Mesendoderm (in vitro differentiated cells): ENCODE results near the gene OR56B1. TPM values are rescaled to one million over a fixed set of nuclear protein-coding genes. Genes with fewer than 3 reads are reported as not detected.

Experiments
- DNase-seq: peaks from one replicate; pipeline ENCODE4 v3.0.0; 2013
- H2AK5ac ChIP-seq: 2 replicates; pipeline ENCODE4 v1.6.1; 2013; ENCODE audit warnings: low read length, inconsistent platforms
- H2BK120ac ChIP-seq: 2 replicates; pipeline ENCODE4 v1.6.1; 2013; ENCODE audit warnings: low read depth, mild to moderate bottlenecking, low read length, moderate library complexity, mixed read lengths
- H2BK15ac ChIP-seq: replicated peaks from 2 replicates; pipeline ENCODE4 v1.6.1; 2013; ENCODE audit warnings: low read depth, mild to moderate bottlenecking, moderate library complexity
- H2BK5ac ChIP-seq: 2 replicates; pipeline ENCODE4 v1.6.1; 2013; ENCODE audit warnings: low read length, inconsistent platforms
- H3K18ac ChIP-seq: 2 replicates; pipeline ENCODE4 v1.6.1; 2013; ENCODE audit warnings: mild to moderate bottlenecking, low read length, mixed read lengths
- H3K23ac ChIP-seq: one replicate; pipeline ENCODE4 v1.6.1; 2013; ENCODE audit warnings: low read length
- H3K27ac ChIP-seq: 2 replicates; pipeline ENCODE4 v1.5.1; 2013; ENCODE audit warnings: low read depth, mild to moderate bottlenecking, inconsistent platforms, low read length, moderate library complexity
- H3K27me3 ChIP-seq: 2 replicates; pipeline ENCODE4 v1.6.1; 2013; ENCODE audit warnings: low read length, control low read depth, mild to moderate bottlenecking, inconsistent platforms; ENCODE audit not compliant: insufficient read depth, poor library complexity
- H3K36me3 ChIP-seq: 2 replicates; pipeline ENCODE4 v1.6.1; 2013; ENCODE audit warnings: low read length, inconsistent platforms; ENCODE audit not compliant: control insufficient read depth, insufficient read depth
- H3K4ac ChIP-seq: one replicate; pipeline ENCODE4 v1.6.1; 2013; ENCODE audit warnings: low read depth, mild to moderate bottlenecking, low read length, moderate library complexity
- H3K4me1 ChIP-seq: 2 replicates; pipeline ENCODE4 v1.6.1; 2013; ENCODE audit warnings: low read depth, low read length, inconsistent platforms; ENCODE audit not compliant: control insufficient read depth
- H3K4me2 ChIP-seq: 2 replicates; pipeline ENCODE4 v1.6.1; 2013; ENCODE audit warnings: low read length
- H3K4me3 ChIP-seq: 2 replicates; pipeline ENCODE4 v1.5.1; 2013; ENCODE audit warnings: mild to moderate bottlenecking, low read length
- H3K56ac ChIP-seq: one replicate; pipeline ENCODE4 v1.6.1; 2013; ENCODE audit warnings: low read length
- H3K79me1 ChIP-seq: 2 replicates; pipeline ENCODE4 v1.6.1; 2013; ENCODE audit warnings: low read length, inconsistent platforms
- H3K79me2 ChIP-seq: 2 replicates; pipeline ENCODE4 v1.6.1; 2013; ENCODE audit warnings: mild to moderate bottlenecking, low read length; ENCODE audit not compliant: control insufficient read depth, insufficient read depth
- H3K9ac ChIP-seq: 2 replicates; pipeline ENCODE4 v1.6.1; 2013; ENCODE audit warnings: low read length, inconsistent platforms
- H4K5ac ChIP-seq: one replicate; pipeline ENCODE4 v1.6.1; 2013; ENCODE audit warnings: low read length
- H4K8ac ChIP-seq: one replicate; pipeline ENCODE4 v1.6.1; 2013; ENCODE audit warnings: low read depth, mild to moderate bottlenecking, control low read depth, low read length, moderate library complexity
- WGBS: extraction: QIAGEN DNeasy Blood & Tissue Kit; methylation state at CpG from one replicate; pipeline ENCODE4 v1.1.7; 2013; ENCODE audit warnings: low lambda C conversion rate, missing lambda C conversion rate; ENCODE audit not compliant: insufficient coverage; ENCODE audit errors: extremely low coverage; 5-methylcytosine and 5-hydroxymethylcytosine counted together
- polyA plus RNA-seq, 2 experiments: library from polyadenylated mRNA; stranded (reverse); fragments of 200-250 nt; gene quantifications; one replicate each; pipeline ENCODE4 v1.2.3, GENCODE V29; 2013

Gene OR56B1
- polyA plus RNA-seq (2013, experiment 1 of 2): not detected
- polyA plus RNA-seq (2013, experiment 2 of 2): not detected

- H3K9ac ChIP-seq: no peak within 1 kb of the TSS
- no peak within 1 kb of the TSS for H3K18ac ChIP-seq
- no peaks in the 10 kb centered on the region for H3K27me3 ChIP-seq
- no peak within 1 kb of the TSS for H3K23ac ChIP-seq
- H2BK15ac ChIP-seq: no peak within 1 kb of the TSS
- H3K79me1 ChIP-seq: no peaks in the 10 kb centered on the region
- no peak for DNase-seq
- no peaks in the 10 kb centered on the region for H3K36me3 ChIP-seq
- H3K27ac ChIP-seq: no peak within 1 kb of the TSS
- no peaks in the 10 kb centered on the region for H3K79me2 ChIP-seq
- H3K4me1 ChIP-seq: no peaks in the 10 kb centered on the region
- WGBS: no CpG with 5 or more reads among the region's 1 CpG
- H2BK5ac ChIP-seq: no peak within 1 kb of the TSS
- no peak within 1 kb of the TSS for H4K5ac ChIP-seq
- no peak within 1 kb of the TSS for H3K56ac ChIP-seq
- H2BK120ac ChIP-seq: no peak within 1 kb of the TSS
- H3K4me3 ChIP-seq: no peak within 1 kb of the TSS
- H3K4me2 ChIP-seq: no peak within 1 kb of the TSS
- no peak within 1 kb of the TSS for H3K4ac ChIP-seq
- no peak within 1 kb of the TSS for H2AK5ac ChIP-seq
- no peak within 1 kb of the TSS for H4K8ac ChIP-seq
Measured at GRCh38 chr11:5736396-5736795, at the start of gene OR56B1. TSS of gene OR56B1 (plus strand) at chr11:5736448. CDS start at chr11:5736517, 69 bp downstream.

DNA sequence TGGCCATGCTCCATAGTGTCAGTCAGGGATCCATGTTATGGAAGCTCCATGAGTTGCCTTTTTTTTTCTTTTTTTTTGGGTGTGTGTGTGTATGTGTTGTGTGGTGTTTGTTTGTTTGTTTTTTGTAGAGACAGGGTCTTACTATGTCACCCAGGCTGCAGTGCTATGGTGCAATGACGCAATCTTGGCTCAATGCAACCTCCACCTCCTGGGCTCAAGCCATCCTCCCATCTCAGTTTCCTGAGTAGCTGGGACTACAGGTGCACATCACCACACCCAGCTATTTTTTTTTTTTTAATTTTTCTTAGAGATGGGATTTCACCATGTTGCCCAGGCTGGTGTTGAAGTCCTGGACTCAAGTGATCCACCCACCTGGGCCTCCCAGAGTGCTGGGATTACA is 47.8 kb upstream of the OR56B1 start:
- H3K4me2 ChIP-seq: no peak overlapping the region
- H2BK120ac ChIP-seq: no peak overlapping the region
- no peak overlapping the region for H3K56ac ChIP-seq
- DNase-seq: no peak
- no peak overlapping the region for H3K18ac ChIP-seq
- no peak overlapping the region for H4K8ac ChIP-seq
- H3K36me3 ChIP-seq: no peaks in the 10 kb centered on the region
- no peak overlapping the region for H3K9ac ChIP-seq
- no peak overlapping the region for H2BK5ac ChIP-seq
- no peak overlapping the region for H2BK15ac ChIP-seq
- H3K4me1 ChIP-seq: peaks cover 2% of the 10 kb centered on the region
- no peaks in the 10 kb centered on the region for H3K27me3 ChIP-seq
- no peak overlapping the region for H2AK5ac ChIP-seq
- no peak overlapping the region for H3K4me3 ChIP-seq
- no peak overlapping the region for H3K23ac ChIP-seq
- no peak overlapping the region for H3K27ac ChIP-seq
- no peaks in the 10 kb centered on the region for H3K79me2 ChIP-seq
- H3K4ac ChIP-seq: no peak overlapping the region
- no CpG with 5 or more reads among the region's 1 CpG for whole genome bisulfite sequencing
- H3K79me1 ChIP-seq: no peaks in the 10 kb centered on the region
- H4K5ac ChIP-seq: no peak overlapping the region

DNA sequence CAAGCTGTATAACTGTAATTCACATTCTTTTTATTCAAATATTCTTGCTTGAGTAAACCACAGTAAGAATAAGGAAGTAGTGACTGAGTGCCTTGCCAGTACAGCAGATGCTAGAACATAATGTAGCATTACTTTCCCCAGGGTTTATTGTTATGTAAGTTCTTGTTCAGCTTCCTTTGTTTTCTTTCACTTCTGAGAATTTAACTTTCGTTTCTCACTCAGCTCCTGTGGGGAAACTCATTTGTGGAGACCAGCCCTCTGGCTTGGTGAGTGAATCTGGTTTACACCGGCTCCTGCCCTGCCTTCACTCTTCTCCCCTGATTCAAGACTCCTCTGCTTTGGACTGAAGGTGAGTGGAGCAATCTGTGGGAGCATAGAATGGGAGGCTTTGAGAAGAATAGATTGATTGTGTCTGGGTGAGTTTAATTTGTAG is 46.7 kb upstream of the OR56B1 start, which contains the start of gene TRIM22:
Gene TRIM22 (plus strand): TSS at position 240 of the 433 bp plus-strand sequence. CDS start 6,443 bp downstream, outside the sequence.
- Histone ChIP-seq H4K5ac (no peak within 1 kb of the TSS), H2BK120ac (peak within 1 kb of the TSS; percentile 13), H3K4me1 (peaks cover 2% of the 10 kb centered on the region), H3K4me3 (no peak within 1 kb of the TSS), H3K56ac (peak within 1 kb of the TSS; percentile 54), H3K27me3 (no peaks in the 10 kb centered on the region), H4K8ac (no peak within 1 kb of the TSS), H2BK5ac (peak within 1 kb of the TSS; percentile 25), H3K79me1 (no peaks in the 10 kb centered on the region), H3K4ac (peak within 1 kb of the TSS; percentile 21), H2AK5ac (no peak within 1 kb of the TSS), H3K9ac (no peak within 1 kb of the TSS), H3K36me3 (no peaks in the 10 kb centered on the region), H3K4me2 (no peak within 1 kb of the TSS), H2BK15ac (no peak within 1 kb of the TSS), H3K79me2 (no peaks in the 10 kb centered on the region), H3K27ac (no peak within 1 kb of the TSS), H3K18ac (peak within 1 kb of the TSS; percentile 11), H3K23ac (no peak within 1 kb of the TSS)
- no CpG with 5 or more reads among the region's 2 CpGs for WGBS
- DNase-seq: peak; percentile 17

GRCh38 chr11:5690216-5690615 is 46.0 kb upstream of the OR56B1 start:
- DNase-seq: peak; percentile 15
- H3K4me1 ChIP-seq: peaks cover 2% of the 10 kb centered on the region

GRCh38 chr11:5690736-5691135 is 45.5 kb upstream of the OR56B1 start:
- DNase-seq: no peak
- H3K4me3 ChIP-seq: no peak overlapping the region

More at GRCh38 chr11:5690216-5690615, 46.0 kb upstream of the OR56B1 start:
- no peak overlapping the region for H3K4me3 ChIP-seq
- no peak overlapping the region for H4K5ac ChIP-seq
- H3K4me2 ChIP-seq: no peak overlapping the region
- H2BK15ac ChIP-seq: no peak overlapping the region
- H3K23ac ChIP-seq: no peak overlapping the region
- no peak overlapping the region for H2BK5ac ChIP-seq
- peak overlapping the region; percentile 11 for H3K18ac ChIP-seq
- H3K79me1 ChIP-seq: no peaks in the 10 kb centered on the region
- no peak overlapping the region for H3K27ac ChIP-seq
- H3K56ac ChIP-seq: no peak overlapping the region
- no peaks in the 10 kb centered on the region for H3K36me3 ChIP-seq
- no CpG with 5 or more reads among the region's 5 CpGs for WGBS
- H4K8ac ChIP-seq: no peak overlapping the region
- H3K79me2 ChIP-seq: no peaks in the 10 kb centered on the region
- H2AK5ac ChIP-seq: no peak overlapping the region
- no peak overlapping the region for H2BK120ac ChIP-seq
- no peak overlapping the region for H3K9ac ChIP-seq
- no peaks in the 10 kb centered on the region for H3K27me3 ChIP-seq
- H3K4ac ChIP-seq: peak overlapping the region; percentile 21

More at GRCh38 chr11:5690736-5691135, 45.5 kb upstream of the OR56B1 start:
- H3K27ac ChIP-seq: no peak overlapping the region
- WGBS: no CpG with 5 or more reads among the region's 5 CpGs
- H4K5ac ChIP-seq: no peak overlapping the region
- H3K56ac ChIP-seq: peak overlapping the region; percentile 42
- H4K8ac ChIP-seq: no peak overlapping the region
- H3K79me2 ChIP-seq: no peaks in the 10 kb centered on the region
- H3K4me2 ChIP-seq: no peak overlapping the region
- H2BK5ac ChIP-seq: peak overlapping the region; percentile 55
- H3K23ac ChIP-seq: no peak overlapping the region
- H3K27me3 ChIP-seq: no peaks in the 10 kb centered on the region
- H3K4ac ChIP-seq: no peak overlapping the region
- H2BK15ac ChIP-seq: no peak overlapping the region
- H3K4me1 ChIP-seq: peaks cover 2% of the 10 kb centered on the region
- no peak overlapping the region for H3K18ac ChIP-seq
- no peak overlapping the region for H2AK5ac ChIP-seq
- H3K36me3 ChIP-seq: no peaks in the 10 kb centered on the region
- H2BK120ac ChIP-seq: peak overlapping the region; percentile 13
- no peak overlapping the region for H3K9ac ChIP-seq
- no peaks in the 10 kb centered on the region for H3K79me1 ChIP-seq
